ENCODE results near the gene GPR160. TPM values are rescaled to one million over a fixed set of nuclear protein-coding genes. Genes with fewer than 3 reads are reported as not detected.

The GPR160 gene
- total RNA-seq, 1 experiment from 2014 or later, result 9.9 TPM

- peak; percentile 23 for TF ChIP-seq ZBTB33 (IDR thresholded peaks at IDR 0.05; ENCODE audit: extremely low read depth, insufficient replicate concordance, low read length)
- TF ChIP-seq ZNF274 (IDR thresholded peaks at IDR 0.05; ENCODE audit: low read depth, low read length), result no peak
- peak; percentile 46 for TF ChIP-seq POLR2AphosphoS5 (IDR thresholded peaks at IDR 0.05; ENCODE audit: low read depth, low read length)
- no peak for TF ChIP-seq ATF3 (IDR thresholded peaks at IDR 0.05)
- TF ChIP-seq FOSL1 (IDR thresholded peaks at IDR 0.05; ENCODE audit: low read depth), result no peak
- TF ChIP-seq CBX3 (IDR thresholded peaks at IDR 0.05; ENCODE audit: low read depth), result no peak
- no peak for TF ChIP-seq TCF7L2 (IDR thresholded peaks at IDR 0.05; ENCODE audit: borderline replicate concordance, extremely low read depth, insufficient read depth, insufficient read length)
- peak; percentile 30; the same call in 1 of the 2 replicates for TF ChIP-seq ZFX (IDR thresholded peaks at IDR 0.05)
- TF ChIP-seq SP1 (IDR thresholded peaks at IDR 0.05; ENCODE audit: low read depth), result no peak
These were observed at the start of gene GPR160 (continued) for GRCh38 chr3:170037463-170038433.

GRCh38 chr3:169990431-169990830 lies 47.4 kb upstream of the GPR160 start:
- ATAC-seq, result no peak
- POLR2A ChIA-PET, result no interaction called here
- no peak for TF ChIP-seq SRF (IDR thresholded peaks at IDR 0.05; ENCODE audit: low read depth)
- no peak for TF ChIP-seq ZBTB33 (IDR thresholded peaks at IDR 0.05; ENCODE audit: extremely low read depth, insufficient replicate concordance, low read length)
- TF ChIP-seq ZFX (IDR thresholded peaks at IDR 0.05), result no peak
- TF ChIP-seq SIN3A (IDR thresholded peaks at IDR 0.05; ENCODE audit: low read depth), result no peak
- TF ChIP-seq YY1 (IDR thresholded peaks at IDR 0.05; ENCODE audit: extremely low read depth, insufficient replicate concordance, low read depth, low read length), result no peak
- TF ChIP-seq POLR2A (IDR thresholded peaks at IDR 0.05; ENCODE audit: borderline replicate concordance, extremely low read depth, insufficient read depth, insufficient read length), result no peak
- TF ChIP-seq CEBPB (IDR thresholded peaks at IDR 0.05; ENCODE audit: low read depth), result no peak
- no peak for TF ChIP-seq MAX (IDR thresholded peaks at IDR 0.05)
- no peak for TF ChIP-seq EZH2phosphoT487 (IDR thresholded peaks at IDR 0.05; ENCODE audit: borderline replicate concordance)
- no peak for TF ChIP-seq JUND (IDR thresholded peaks at IDR 0.05)
- TF ChIP-seq RAD21 (IDR thresholded peaks at IDR 0.05; ENCODE audit: low read depth), result no peak
- TF ChIP-seq ZNF274 (IDR thresholded peaks at IDR 0.05; ENCODE audit: low read depth, low read length), result no peak
- no peak for TF ChIP-seq EZH2 (IDR thresholded peaks at IDR 0.05)
- no peak for TF ChIP-seq TCF7L2 (IDR thresholded peaks at IDR 0.05; ENCODE audit: borderline replicate concordance, extremely low read depth, insufficient read depth, insufficient read length)
- TF ChIP-seq FOSL1 (IDR thresholded peaks at IDR 0.05; ENCODE audit: low read depth), result no peak
- TF ChIP-seq ATF3 (IDR thresholded peaks at IDR 0.05), result no peak
- TF ChIP-seq SP1 (IDR thresholded peaks at IDR 0.05; ENCODE audit: low read depth), result no peak
- TF ChIP-seq POLR2AphosphoS5 (IDR thresholded peaks at IDR 0.05; ENCODE audit: low read depth, low read length), result no peak
- no peak for TF ChIP-seq CBX3 (IDR thresholded peaks at IDR 0.05; ENCODE audit: low read depth)

More at GRCh38 chr3:169990431-169990830, 47.4 kb upstream of the GPR160 start:
- no peak for DNase-seq (ENCODE audit: low read depth, low spot score)
- H3K9me3 ChIP-seq (ENCODE audit: control insufficient read depth in 1 of 2, insufficient read depth in 1 of 2, low read depth in 1 of 2, low read length in 2 of 2), result no peaks in the 10 kb centered on the region
- ChIA-PET CTCF (no interaction called here), RAD21 (ENCODE audit: low non-redundant PET in 1 of 2, low total read pairs in 2 of 2, uncharacterized antibody in 2 of 2, unreplicated experiment in 2 of 2) (no interaction called here)
- no peak overlapping the region for H3K4me3 ChIP-seq (replicated peaks in 1 of 2; ENCODE audit: low read depth in 1 of 2, low read length in 2 of 2)
- H3K79me2 ChIP-seq (ENCODE audit: insufficient read depth, low read length), result no peaks in the 10 kb centered on the region; the same call in 1 of the 2 replicates
- H3K9ac ChIP-seq (ENCODE audit: low read length), result no peak overlapping the region
- H2AFZ ChIP-seq (ENCODE audit: low read depth, low read length, poor library complexity, severe bottlenecking), result no peak overlapping the region
- BruUV-seq (replicated peaks), result no TSS peak
- H3K4me2 ChIP-seq (ENCODE audit: low read length), result no peak overlapping the region
- H3K27ac ChIP-seq (ENCODE audit: low read depth, low read length), result no peak overlapping the region
- H3K36me3 ChIP-seq (ENCODE audit: control insufficient read depth in 1 of 2, insufficient read depth in 2 of 2, low read length in 2 of 2), result peaks cover 0 to 31% of the 10 kb centered on the region in 2 experiments
- H3K27me3 ChIP-seq (ENCODE audit: insufficient read depth, low read length), result no peaks in the 10 kb centered on the region
- no peaks in the 10 kb centered on the region for H3K4me1 ChIP-seq (ENCODE audit: control insufficient read depth in 1 of 2, insufficient read depth in 2 of 2, low read length in 2 of 2)
- H4K20me1 ChIP-seq (ENCODE audit: insufficient read depth), result no peaks in the 10 kb centered on the region
- intact Hi-C loops (cut with micrococcal nuclease), result no loop called here
- no peaks in the 10 kb centered on the region for H3K9me2 ChIP-seq (ENCODE audit: insufficient read depth)
